ENCODE measurements around the gene TTLL11.

DNA sequence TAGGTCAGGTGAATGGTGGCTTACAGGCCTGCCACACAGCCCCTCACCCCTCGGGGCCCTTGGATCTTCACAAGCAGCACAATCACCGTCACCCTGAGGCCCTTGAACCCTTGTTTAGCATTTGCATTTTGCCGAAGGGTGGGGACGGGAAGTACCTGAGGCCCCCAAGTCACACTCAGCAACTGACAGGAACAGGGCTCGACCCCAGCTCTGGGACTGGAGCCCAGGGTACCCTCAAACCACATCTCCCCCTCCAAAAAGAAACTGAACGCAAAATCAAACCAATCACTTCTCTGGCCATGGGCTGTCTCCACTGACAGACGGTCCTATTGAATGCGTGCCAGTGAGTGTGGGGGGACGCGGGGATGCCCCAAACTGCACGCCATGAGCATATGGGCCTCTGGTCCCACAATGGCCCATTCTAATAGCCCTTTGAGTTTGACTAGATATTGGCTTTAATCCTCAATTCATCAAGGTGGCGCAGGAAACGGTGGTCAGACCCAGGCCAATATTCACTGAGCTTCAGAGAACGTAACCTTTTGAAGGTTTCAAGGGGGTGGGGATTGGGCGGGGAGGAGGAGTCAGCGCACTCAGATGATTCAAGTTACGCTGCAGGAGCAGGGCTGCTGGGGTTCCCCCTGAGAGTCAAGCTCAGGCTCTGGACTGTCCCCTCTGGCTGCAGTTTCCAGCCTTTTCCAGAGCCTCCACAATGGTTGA, 265.7 kb downstream of the TTLL11 start:
- TF ChIP-seq POLR2A (IDR thresholded peaks at IDR 0.05): no peak
- TF ChIP-seq, protein P1, sequence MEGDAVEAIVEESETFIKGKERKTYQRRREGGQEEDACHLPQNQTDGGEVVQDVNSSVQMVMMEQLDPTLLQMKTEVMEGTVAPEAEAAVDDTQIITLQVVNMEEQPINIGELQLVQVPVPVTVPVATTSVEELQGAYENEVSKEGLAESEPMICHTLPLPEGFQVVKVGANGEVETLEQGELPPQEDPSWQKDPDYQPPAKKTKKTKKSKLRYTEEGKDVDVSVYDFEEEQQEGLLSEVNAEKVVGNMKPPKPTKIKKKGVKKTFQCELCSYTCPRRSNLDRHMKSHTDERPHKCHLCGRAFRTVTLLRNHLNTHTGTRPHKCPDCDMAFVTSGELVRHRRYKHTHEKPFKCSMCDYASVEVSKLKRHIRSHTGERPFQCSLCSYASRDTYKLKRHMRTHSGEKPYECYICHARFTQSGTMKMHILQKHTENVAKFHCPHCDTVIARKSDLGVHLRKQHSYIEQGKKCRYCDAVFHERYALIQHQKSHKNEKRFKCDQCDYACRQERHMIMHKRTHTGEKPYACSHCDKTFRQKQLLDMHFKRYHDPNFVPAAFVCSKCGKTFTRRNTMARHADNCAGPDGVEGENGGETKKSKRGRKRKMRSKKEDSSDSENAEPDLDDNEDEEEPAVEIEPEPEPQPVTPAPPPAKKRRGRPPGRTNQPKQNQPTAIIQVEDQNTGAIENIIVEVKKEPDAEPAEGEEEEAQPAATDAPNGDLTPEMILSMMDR (IDR thresholded peaks at IDR 0.05): no peak

Data from right lobe of liver (tissue), 4 donors.